Activated naive CD8-positive, alpha-beta T cell treated with anti-CD3 and anti-CD28 coated beads for 36 hours (primary cell): ENCODE results near the gene PACS1. TPM values are rescaled to one million over a fixed set of nuclear protein-coding genes. Genes with fewer than 3 reads are reported as not detected.
A peak's percentile ranks its signal among the peaks of the same experiment; 100 is the strongest.

Experiments used
- DNase-seq: peaks from one replicate; pipeline ENCODE4 v3.0.0; 2021
- H3K27ac Mint-ChIP-seq: one replicate; pipeline ENCODE4 v1.8.0; 2022; ENCODE audit warnings: mild to moderate bottlenecking, moderate library complexity, mixed read lengths
- H3K27me3 Mint-ChIP-seq: one replicate; pipeline ENCODE4 v1.8.0; 2022; ENCODE audit warnings: mild to moderate bottlenecking, mixed read lengths
- H3K36me3 Mint-ChIP-seq: one replicate; pipeline ENCODE4 v1.8.0; 2021; ENCODE audit warnings: mild to moderate bottlenecking, mixed read lengths
- H3K4me1 Mint-ChIP-seq: one replicate; pipeline ENCODE4 v1.8.0; 2021; ENCODE audit warnings: mixed read lengths
- H3K4me3 Mint-ChIP-seq: one replicate; pipeline ENCODE4 v1.8.0; 2022; ENCODE audit warnings: mild to moderate bottlenecking, moderate library complexity, mixed read lengths
- H3K9me3 Mint-ChIP-seq: one replicate; pipeline ENCODE4 v1.8.0; 2022; ENCODE audit warnings: mixed read lengths
- total RNA-seq, 2 experiments: library from RNA; stranded (reverse); gene quantifications; one replicate each; pipeline ENCODE4 v1.2.3, GENCODE V29; 2021

The PACS1 gene
- total RNA-seq, 2 experiments from 2014 or later = 58.4 to 61.4 TPM

DNA sequence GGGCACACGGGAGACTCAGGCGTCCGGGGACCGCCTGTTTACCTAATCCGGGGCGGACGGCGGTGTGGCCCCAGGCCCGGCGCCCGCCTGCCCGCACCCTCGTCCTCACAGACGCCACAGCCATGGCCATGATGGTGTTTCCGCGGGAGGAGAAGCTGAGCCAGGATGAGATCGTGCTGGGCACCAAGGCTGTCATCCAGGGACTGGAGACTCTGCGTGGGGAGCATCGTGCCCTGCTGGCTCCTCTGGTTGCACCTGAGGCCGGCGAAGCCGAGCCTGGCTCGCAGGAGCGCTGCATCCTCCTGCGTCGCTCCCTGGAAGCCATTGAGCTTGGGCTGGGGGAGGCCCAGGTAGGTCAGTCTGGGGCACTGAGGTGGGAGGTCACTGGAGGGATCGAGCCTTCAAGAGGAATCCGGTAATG is 188.4 kb downstream of the PACS1 start:
- peaks cover 18% of the 10 kb centered on the region for H3K36me3 Mint-ChIP-seq
- H3K4me3 Mint-ChIP-seq = peak overlapping the region; percentile 92
- peak overlapping the region; percentile 96 for H3K27ac Mint-ChIP-seq
- no peak for DNase-seq
- H3K27me3 Mint-ChIP-seq = no peaks in the 10 kb centered on the region
- H3K9me3 Mint-ChIP-seq = no peaks in the 10 kb centered on the region
- peaks cover 21% of the 10 kb centered on the region for H3K4me1 Mint-ChIP-seq

DNA sequence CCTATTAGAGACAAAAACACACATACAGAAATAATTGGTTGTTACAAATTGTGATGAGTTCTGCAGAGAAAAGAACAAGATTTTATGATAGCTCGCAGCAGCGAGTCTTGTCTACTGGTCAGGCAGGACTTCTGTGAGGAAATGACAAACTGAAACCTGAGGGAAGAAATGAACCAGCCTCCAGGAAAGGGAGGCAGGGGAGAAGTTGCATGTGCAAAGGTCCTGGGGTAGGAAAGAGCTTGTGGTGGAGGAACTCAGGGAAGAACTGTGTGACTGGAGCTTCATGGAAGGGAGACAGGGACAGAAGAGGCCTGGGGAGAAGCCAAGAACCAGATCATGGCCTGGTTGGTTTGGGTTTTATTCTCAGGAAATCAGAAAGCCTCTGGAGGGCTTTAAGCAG is 189.2 kb downstream of the PACS1 start:
- Mint-ChIP-seq H3K4me1 (peaks cover 21% of the 10 kb centered on the region), H3K9me3 (no peaks in the 10 kb centered on the region), H3K4me3 (peak overlapping the region; percentile 92), H3K27me3 (no peaks in the 10 kb centered on the region), H3K36me3 (peaks cover 18% of the 10 kb centered on the region), H3K27ac (no peak overlapping the region)
- DNase-seq = no peak

DNA sequence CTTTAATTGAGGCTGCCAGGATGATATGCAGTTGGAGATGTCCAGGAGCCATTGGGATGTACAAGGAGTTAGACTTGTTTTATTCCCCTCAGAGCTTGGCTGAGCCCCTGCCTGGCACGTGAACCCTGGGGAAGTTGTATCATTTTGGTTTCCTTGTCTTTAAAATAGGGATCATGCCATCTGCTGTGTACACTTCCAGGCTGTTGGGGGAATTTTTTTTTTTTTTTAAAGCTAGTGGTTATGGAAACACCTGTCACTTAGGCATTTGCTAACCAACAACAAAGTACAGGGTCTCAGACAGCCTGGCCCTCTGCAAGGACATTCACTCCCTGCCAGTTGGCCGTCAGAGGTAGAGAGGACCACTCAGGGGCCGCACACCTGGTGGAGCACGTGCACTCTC is 189.9 kb downstream of the PACS1 start:
- Mint-ChIP-seq H3K4me1 (peaks cover 21% of the 10 kb centered on the region), H3K4me3 (no peak overlapping the region), H3K9me3 (no peaks in the 10 kb centered on the region), H3K36me3 (peaks cover 18% of the 10 kb centered on the region), H3K27me3 (no peaks in the 10 kb centered on the region), H3K27ac (no peak overlapping the region)
- no peak for DNase-seq

DNA sequence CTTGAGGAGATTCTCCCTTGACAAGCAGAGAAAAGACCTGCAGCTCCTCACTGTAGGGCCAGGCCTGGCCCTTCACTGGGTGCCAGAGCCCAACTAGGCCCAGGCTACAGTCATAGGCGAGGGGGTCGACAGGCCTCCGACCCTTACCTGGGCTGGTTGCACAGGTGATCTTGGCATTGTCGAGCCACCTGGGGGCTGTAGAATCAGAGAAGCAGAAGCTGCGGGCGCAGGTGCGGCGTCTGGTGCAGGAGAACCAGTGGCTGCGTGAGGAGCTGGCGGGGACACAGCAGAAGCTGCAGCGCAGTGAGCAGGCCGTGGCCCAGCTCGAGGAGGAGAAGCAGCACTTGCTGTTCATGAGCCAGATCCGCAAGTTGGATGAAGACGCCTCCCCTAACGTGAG is 191.5 kb downstream of the PACS1 start:
- no peak for DNase-seq
- Mint-ChIP-seq H3K9me3 (no peaks in the 10 kb centered on the region), H3K36me3 (peaks cover 18% of the 10 kb centered on the region), H3K27ac (no peak overlapping the region), H3K4me1 (peaks cover 13% of the 10 kb centered on the region), H3K4me3 (no peak overlapping the region), H3K27me3 (no peaks in the 10 kb centered on the region)

DNA sequence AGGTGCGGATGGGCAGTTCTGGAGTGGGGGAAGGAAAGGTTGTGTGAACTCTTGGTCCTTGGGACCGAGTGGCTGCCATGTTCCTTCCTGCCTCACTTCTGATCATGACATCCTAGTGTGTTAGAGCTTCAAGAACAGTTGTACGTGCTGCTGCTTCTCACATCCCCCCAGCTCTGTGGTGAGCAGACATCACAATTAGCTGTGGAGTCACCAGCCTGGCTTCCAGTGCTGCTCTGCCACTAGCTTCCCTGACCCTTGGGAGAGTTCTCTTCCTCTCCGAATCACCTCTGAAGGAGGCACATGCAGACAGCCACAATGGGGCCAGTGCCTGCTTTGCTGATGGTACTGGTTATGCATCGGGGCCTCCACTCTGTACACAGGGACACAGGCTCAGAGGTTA is 192.1 kb downstream of the PACS1 start:
- no peak overlapping the region for H3K4me3 Mint-ChIP-seq
- DNase-seq = no peak
- peaks cover 18% of the 10 kb centered on the region for H3K36me3 Mint-ChIP-seq
- no peak overlapping the region for H3K27ac Mint-ChIP-seq
- no peaks in the 10 kb centered on the region for H3K9me3 Mint-ChIP-seq
- peaks cover 17% of the 10 kb centered on the region for H3K4me1 Mint-ChIP-seq
- H3K27me3 Mint-ChIP-seq = no peaks in the 10 kb centered on the region

DNA sequence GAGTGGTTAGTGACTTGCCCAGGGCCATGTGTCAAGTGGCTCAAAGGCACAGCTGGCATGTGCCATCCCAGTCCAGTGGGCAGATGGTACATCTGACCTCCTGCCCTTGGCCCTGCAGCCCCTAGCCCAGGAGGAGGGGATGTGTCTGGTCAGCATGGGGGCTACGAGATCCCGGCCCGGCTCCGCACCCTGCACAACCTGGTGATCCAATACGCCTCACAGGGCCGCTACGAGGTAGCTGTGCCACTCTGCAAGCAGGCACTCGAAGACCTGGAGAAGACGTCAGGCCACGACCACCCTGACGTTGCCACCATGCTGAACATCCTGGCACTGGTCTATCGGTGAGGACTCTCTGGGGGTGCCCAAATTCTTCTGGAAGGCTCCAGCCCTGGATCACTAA is 192.6 kb downstream of the PACS1 start:
- DNase-seq = no peak
- Mint-ChIP-seq H3K4me1 (peaks cover 20% of the 10 kb centered on the region), H3K9me3 (no peaks in the 10 kb centered on the region), H3K4me3 (no peak overlapping the region), H3K27ac (no peak overlapping the region), H3K27me3 (no peaks in the 10 kb centered on the region), H3K36me3 (peaks cover 18% of the 10 kb centered on the region)

DNA sequence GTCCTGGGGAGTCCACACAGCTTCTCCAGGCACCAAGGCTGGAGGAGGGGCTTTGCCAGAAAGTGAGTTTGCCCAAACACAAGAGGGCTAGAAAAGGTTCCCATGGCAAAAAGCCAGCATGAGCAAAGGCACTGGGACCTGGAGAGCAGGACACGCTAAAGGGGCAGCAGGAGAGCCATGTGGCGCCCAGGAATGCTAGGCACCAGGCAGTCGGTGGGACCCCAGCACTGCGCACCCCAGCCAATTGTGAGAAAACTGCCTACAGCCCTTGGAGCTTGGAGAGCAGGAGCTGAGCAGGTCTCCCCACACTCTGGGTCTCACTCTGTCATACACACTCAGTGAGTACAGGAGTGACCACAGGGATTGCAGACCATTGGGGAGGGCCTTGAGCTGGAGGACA is 193.2 kb downstream of the PACS1 start:
- no peak for DNase-seq
- H3K36me3 Mint-ChIP-seq = peaks cover 18% of the 10 kb centered on the region
- H3K27ac Mint-ChIP-seq = no peak overlapping the region
- no peaks in the 10 kb centered on the region for H3K9me3 Mint-ChIP-seq
- no peak overlapping the region for H3K4me3 Mint-ChIP-seq
- H3K4me1 Mint-ChIP-seq = peaks cover 26% of the 10 kb centered on the region
- H3K27me3 Mint-ChIP-seq = no peaks in the 10 kb centered on the region

DNA sequence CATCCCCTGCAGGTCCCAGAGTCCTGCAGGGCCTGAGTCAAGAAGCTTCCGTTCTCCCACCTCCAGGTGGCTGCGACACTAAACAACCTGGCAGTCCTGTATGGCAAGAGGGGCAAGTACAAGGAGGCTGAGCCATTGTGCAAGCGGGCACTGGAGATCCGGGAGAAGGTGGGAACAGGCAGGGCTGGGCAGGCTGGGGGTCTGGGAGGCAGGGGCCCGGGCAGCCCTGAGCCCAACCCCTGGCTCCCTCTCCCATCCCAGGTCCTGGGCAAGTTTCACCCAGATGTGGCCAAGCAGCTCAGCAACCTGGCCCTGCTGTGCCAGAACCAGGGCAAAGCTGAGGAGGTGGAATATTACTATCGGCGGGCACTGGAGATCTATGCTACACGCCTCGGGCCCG is 193.7 kb downstream of the PACS1 start:
- H3K4me1 Mint-ChIP-seq = peaks cover 24% of the 10 kb centered on the region
- H3K27me3 Mint-ChIP-seq = no peaks in the 10 kb centered on the region
- peaks cover 18% of the 10 kb centered on the region for H3K36me3 Mint-ChIP-seq
- H3K4me3 Mint-ChIP-seq = no peak overlapping the region
- DNase-seq = no peak
- H3K9me3 Mint-ChIP-seq = no peaks in the 10 kb centered on the region
- no peak overlapping the region for H3K27ac Mint-ChIP-seq

DNA sequence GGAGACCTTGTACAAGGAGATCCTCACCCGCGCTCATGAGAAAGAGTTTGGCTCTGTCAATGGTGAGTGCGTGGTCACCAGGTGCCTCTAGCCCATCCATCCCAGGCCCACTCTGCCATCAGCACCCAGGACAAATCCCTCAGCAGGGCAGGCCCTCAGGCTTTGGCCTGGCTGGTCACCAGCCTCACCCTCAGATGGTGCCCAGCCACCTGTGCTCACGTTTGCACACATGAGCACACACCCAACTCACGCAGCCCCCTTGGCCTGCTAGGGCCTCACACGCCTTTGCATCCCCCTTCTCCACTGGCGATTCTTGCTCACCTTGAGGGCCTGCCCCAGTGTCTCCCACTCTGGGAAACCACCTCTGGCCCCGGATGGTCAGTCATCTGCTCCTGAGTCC is 194.3 kb downstream of the PACS1 start:
- no peaks in the 10 kb centered on the region for H3K9me3 Mint-ChIP-seq
- H3K36me3 Mint-ChIP-seq = peaks cover 12% of the 10 kb centered on the region
- H3K27ac Mint-ChIP-seq = no peak overlapping the region
- peaks cover 19% of the 10 kb centered on the region for H3K4me1 Mint-ChIP-seq
- DNase-seq = no peak
- no peak overlapping the region for H3K4me3 Mint-ChIP-seq
- H3K27me3 Mint-ChIP-seq = no peaks in the 10 kb centered on the region

DNA sequence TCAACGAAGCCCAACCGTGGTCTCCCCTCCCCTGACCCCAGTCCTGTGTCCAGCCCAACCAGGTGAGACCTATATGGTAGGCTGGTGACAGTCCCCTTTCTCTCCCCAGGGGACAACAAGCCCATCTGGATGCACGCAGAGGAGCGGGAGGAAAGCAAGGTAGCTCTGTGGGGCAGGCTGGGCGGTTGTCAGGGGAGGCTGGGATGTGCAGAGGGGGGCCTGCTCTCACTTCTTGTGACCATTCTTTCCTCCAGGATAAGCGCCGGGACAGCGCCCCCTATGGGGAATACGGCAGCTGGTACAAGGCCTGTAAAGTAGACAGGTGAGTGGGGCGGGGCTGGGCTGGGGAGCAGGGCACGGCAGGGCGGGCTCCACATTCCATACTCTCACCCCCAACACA is 194.8 kb downstream of the PACS1 start:
- H3K36me3 Mint-ChIP-seq = peaks cover 7% of the 10 kb centered on the region
- H3K4me3 Mint-ChIP-seq = no peak overlapping the region
- no peak overlapping the region for H3K27ac Mint-ChIP-seq
- no peaks in the 10 kb centered on the region for H3K9me3 Mint-ChIP-seq
- no peaks in the 10 kb centered on the region for H3K27me3 Mint-ChIP-seq
- H3K4me1 Mint-ChIP-seq = peaks cover 19% of the 10 kb centered on the region
- DNase-seq = peak; percentile 56

DNA sequence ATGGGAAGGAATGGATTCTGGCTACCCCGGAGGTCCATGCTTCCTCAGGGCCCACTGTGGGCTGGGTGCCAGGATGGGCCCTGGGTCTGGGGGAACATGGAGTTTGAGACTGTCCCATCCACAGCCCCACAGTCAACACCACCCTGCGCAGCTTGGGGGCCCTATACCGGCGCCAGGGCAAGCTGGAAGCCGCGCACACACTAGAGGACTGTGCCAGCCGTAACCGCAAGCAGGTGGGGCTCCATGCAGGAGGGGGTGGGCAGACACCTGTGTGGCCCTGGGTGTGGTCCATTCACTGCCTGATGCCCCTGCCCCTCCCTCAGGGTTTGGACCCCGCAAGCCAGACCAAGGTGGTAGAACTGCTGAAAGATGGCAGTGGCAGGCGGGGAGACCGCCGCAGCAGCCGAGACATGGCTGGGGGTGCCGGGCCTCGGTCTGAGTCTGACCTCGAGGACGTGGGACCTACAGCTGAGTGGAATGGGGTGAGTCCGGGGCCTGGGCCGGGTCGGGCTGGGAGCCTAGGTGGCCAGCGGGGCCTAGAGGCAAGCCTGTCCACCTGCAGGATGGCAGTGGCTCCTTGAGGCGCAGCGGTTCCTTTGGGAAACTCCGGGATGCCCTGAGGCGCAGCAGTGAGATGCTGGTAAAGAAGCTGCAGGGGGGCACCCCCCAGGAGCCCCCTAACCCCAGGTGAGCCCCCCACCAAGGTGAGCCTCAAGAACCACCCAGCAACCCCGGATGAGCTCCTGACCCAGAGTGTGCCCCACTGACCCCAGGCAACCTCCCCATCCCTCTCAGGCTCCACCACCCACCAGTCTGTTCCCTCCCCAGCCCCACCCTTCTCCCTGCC is 195.7 kb downstream of the PACS1 start:
- Mint-ChIP-seq H3K4me3 (no peak overlapping the region), H3K36me3 (peaks cover 5% of the 10 kb centered on the region), H3K9me3 (no peaks in the 10 kb centered on the region), H3K4me1 (peaks cover 24% of the 10 kb centered on the region), H3K27me3 (no peaks in the 10 kb centered on the region), H3K27ac (no peak overlapping the region)
- DNase-seq = no peak

DNA sequence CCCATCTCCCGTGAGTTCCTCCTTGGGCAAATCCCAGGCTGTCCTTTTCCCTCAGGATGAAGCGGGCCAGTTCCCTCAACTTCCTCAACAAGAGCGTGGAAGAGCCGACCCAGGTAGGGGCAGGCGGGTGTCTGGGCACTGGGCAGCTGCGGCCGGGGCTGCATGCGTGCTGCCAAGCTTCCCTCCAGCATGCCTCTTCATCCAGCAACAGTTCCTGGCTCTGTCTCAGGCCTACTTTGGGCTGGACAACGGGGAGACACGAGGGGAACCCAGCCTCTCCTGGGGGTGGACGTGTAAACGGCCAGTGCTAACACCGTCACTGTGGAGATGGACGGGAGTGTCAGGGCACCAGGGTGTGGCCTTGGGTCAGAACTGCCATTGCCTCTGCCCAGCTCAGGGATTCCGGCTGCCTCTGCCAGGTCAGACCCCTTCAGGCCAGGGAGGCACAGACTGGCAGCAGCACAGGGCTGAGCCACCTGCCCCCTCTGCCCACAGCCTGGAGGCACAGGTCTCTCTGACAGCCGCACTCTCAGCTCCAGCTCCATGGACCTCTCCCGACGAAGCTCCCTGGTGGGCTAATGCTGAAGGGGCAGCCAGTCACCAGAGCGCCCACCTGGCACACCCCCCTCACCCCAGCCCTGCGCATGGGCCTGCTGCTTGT is 196.4 kb downstream of the PACS1 start:
- Mint-ChIP-seq H3K4me3 (no peak overlapping the region), H3K4me1 (peaks cover 26% of the 10 kb centered on the region), H3K36me3 (peaks cover 7% of the 10 kb centered on the region), H3K9me3 (no peaks in the 10 kb centered on the region), H3K27me3 (no peaks in the 10 kb centered on the region), H3K27ac (peak overlapping the region; percentile 85)
- no peak for DNase-seq

DNA sequence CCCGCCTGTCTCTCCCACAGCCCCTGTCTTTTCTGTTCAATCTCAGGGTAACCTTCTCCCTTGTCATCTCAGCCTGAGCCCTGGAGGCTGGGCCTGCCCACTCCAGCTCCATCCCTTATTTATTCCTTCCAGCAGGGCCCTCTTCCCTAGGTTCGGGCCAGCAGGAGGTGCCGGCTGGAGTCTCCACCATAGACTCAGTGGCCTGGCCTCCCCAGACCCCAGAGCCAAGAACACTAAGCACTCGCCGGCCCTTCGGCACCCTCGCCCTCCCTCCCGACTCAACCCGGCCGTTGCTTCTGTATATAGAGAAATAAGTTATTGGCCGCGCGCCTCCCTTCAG is 196.9 kb downstream of the PACS1 start:
- Mint-ChIP-seq H3K4me1 (peaks cover 28% of the 10 kb centered on the region), H3K27ac (peak overlapping the region; percentile 85), H3K36me3 (peaks cover 6% of the 10 kb centered on the region), H3K27me3 (no peaks in the 10 kb centered on the region), H3K9me3 (no peaks in the 10 kb centered on the region), H3K4me3 (peak overlapping the region; percentile 86)
- DNase-seq = no peak

DNA sequence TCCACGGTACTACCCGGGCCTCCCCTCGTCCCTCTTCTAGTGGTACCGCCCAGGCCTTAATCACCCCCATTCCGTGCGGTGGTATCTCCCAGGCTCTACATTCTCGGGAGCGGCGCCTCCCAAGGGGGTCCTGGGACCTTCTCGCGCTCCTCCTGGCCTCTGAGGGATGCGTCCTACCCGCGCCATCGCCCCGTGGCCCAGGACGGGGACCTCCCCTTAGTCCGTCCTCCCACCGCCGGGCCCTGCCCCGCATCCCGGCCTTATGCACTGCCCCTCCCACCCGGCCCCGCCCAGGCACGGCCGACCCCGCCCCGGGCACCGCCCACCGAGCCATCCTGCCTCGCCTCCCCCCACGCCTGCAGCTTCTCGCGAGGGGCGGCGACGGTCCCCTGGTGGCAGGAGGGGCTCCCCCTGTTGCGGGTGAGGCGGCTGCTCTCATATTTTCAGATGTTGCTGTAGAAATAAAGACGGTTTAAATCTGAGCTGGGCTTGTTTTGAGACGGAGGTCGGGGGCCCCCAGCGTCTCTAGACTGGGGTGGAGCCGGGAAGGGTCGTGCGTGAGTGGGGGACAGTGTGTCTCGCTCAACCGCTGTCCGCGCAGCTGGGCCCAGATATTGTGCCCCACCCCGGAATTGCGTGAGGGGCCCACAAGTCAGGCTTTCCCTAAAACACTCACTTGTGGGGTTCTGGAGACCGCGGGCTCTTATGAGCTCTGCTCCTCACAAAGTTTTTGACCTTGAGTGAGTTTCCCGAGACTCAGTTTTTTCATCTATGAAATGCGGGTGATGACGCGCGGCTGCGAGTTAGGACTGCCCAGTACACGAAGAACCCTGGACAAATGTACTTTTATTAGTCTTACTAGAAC is 197.5 kb downstream of the PACS1 start:
- peak overlapping the region; percentile 86 for H3K4me3 Mint-ChIP-seq
- H3K27me3 Mint-ChIP-seq = no peaks in the 10 kb centered on the region
- H3K36me3 Mint-ChIP-seq = peaks cover 6% of the 10 kb centered on the region
- no peaks in the 10 kb centered on the region for H3K9me3 Mint-ChIP-seq
- peak; percentile 90 for DNase-seq
- peaks cover 28% of the 10 kb centered on the region for H3K4me1 Mint-ChIP-seq
- peak overlapping the region; percentile 96 for H3K27ac Mint-ChIP-seq

DNA sequence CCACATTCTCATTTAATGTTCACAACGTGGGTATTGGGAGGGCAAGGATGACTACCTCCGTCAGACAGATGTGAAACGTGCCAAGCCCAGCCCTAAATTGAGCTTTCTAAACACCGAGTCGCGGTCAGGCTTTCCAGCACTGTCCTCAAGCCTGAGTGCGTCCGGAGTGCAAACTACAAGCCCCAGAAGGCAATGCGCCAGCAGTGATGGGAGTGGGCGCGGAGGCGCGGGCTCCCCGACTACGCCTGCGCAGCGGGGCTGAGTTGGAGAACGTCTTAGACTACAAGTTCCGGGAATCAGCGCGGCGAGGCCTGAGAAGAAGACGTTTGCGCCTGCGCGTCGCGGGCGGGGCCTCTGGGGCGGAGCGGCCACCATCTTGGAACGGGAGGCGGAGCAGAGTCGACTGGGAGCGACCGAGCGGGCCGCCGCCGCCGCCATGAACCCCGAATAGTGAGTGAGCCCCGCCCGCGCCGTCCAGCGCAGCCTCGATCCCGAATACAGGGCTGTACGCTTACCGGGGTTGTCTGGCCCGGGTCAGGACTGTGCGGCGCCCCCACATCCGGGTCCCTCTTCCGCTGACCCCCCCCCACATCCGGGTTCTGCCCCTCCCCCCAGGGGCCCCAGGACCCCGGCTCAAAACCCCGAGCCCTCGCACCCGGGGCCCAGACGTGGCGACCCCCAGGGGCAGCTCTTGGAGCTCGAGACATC is 198.3 kb downstream of the PACS1 start, which contains the start of gene RAB1B:
RAB1B (plus strand) TSS at position 396 of the 708 bp plus-strand sequence; CDS start at position 437, 41 bp downstream.
- Mint-ChIP-seq H3K27me3 (no peaks in the 10 kb centered on the region), H3K36me3 (peaks cover 7% of the 10 kb centered on the region), H3K9me3 (no peaks in the 10 kb centered on the region), H3K4me3 (peak within 1 kb of the TSS; percentile 86), H3K27ac (peak within 1 kb of the TSS; percentile 96), H3K4me1 (peaks cover 28% of the 10 kb centered on the region)
- DNase-seq = peak; percentile 100
